Effector CD4-positive, alpha-beta T cell (primary cell): ENCODE results near the gene DRD2.

Experiments
- DNase-seq: peaks from one replicate; pipeline ENCODE4 v3.0.0-alpha.2; 2020

DRD2 gene

DNA sequence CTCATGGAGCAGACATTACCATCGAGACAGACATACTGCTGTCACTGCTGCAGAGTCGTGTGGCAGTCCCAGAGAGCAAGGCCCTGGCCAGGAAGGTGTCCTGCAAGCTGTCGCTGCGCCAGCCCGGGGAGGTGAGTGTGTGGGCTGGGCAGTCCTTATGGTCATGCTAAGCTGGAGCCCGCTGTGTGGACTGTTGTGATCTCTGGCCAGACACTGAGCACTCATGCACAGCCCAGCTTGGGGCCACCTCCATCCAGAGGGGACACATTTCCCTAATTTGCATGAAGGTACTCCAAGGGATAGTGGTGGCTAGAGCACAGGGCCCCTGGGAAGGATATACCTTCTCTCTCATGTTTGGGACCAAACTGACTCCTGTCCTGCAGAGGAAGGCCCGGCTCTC, 78.0 kb downstream of the DRD2 start:
- no peak for DNase-seq

DNA sequence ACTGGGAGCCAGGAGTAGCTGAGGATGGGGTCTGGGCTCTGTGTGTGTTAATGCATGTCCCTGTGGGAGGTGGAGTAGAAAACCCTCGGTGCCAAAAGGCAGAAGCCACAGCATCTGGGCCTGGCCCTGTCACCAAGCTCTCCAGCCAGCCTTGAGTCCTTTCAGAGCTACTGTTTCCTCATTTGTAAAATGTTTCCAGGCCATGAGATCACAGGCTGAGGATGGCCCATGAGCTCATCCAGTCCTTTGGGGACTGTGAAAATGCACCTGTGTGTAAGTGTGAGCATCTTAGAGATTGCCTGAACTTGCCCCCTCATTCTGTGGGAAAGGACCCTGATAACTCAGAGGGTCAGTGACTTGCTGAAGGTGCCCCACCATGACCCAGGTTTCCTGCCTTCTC, 78.5 kb downstream of the DRD2 start:
- DNase-seq: no peak

DNA sequence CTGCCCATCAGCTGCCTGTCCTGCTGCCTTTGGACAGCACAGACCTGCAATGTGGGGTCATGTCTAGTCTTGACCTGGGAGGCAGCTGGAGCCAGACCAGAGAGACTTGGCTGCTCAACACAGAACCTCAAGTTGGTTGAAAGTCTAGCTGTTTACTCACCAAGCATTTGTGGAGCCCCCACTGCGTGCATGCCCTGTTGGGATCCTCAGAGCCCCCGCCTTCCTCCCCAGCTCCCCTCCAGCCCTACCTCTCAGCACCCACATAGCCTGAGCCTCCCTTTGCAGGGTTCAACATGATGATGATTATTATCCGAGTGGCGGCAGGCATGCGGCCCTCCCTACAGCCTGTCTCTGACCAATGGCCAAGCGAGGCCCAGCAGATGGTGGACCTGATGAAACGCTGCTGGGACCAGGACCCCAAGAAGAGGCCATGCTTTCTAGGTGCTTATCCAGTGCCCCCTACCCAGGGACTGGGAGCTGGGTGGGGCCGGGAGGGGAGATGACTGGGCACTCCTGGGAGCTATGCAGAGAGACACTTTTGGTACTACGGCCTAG, 79.3 kb downstream of the DRD2 start:
- DNase-seq: no peak

DNA sequence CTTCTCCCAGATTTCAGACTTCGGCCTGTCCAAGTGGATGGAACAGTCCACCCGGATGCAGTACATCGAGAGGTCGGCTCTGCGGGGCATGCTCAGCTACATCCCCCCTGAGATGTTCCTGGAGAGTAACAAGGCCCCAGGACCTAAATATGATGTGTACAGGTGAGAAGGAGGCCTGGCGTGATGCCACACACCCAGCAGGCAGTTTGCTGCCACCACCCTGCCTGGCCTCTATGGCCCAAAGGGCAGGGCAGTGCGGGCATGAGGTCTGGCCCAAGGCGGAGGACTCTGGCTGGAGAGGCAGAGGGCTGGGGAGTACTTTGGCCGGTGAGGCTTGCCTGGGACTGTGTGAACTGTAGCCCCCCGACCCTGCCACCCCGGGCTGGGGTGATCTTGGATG, 80.3 kb downstream of the DRD2 start:
- DNase-seq: no peak

DNA sequence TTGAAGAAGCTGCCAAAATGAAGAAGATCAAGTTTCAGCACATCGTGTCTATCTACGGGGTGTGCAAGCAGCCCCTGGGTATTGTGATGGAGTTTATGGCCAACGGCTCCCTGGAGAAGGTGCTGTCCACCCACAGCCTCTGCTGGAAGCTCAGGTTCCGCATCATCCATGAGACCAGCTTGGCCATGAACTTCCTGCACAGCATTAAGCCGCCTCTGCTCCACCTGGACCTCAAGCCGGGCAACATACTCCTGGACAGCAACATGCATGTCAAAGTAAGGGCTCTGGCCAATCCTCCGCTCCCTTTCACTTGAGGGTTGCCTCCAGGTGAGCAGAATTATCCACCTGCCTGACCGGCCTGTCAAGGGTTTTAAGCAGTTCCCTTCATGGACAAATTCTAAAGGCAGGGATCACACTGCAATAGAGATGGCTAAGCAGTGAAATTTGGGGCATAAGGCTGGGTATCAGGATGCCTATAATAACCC, 81.7 kb downstream of the DRD2 start:
- DNase-seq: no peak

DNA sequence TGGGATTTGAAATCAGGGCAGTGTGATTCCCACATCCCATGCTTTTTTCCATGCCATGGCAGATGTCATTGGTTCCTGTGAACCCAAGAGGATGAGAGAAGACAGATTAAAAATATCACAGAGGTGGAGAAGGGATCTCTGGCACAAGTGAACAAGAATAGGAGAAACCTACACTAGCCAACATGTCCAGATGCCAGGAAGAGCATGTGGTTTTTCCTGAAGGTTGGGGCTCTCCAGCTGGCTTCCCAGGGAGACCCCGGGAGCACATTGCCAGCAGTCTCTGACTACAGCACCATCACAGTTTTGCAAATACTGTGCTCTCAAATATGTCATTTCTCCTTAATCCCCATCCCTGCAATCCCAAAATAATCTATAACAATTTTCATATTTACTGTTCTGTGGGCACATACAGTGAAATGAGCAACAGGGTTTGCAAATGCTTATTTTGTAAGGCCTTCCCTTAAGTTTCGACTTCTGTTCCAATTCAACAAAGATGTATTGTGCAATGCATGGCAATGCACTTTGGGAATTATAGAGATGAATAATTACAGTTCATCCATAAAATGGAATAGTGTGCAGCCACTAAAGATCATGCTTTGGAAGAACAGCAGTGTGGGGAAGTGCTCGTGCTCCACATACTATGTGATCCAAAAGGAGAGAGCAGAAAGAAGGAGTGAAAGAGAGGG, 82.8 kb downstream of the DRD2 start:
- no peak for DNase-seq

DNA sequence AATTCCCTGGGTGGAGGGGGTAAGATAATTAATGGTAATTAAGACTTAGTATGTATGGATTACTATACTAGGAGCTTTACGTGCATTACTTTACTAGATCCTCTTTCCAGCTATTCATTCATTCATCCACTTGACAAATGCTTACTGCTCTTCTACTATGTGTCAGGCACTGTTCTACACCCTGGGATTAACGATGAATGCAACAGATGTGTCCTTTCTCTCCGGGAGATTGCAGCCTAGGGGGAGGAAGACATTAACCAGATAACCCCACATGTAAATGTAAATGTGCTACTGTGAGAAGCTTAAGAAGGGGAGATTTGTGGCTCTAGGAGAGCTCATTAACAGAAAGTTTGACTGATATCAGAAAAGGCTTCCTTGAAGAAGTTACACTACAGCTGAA, 85.9 kb downstream of the DRD2 start:
- DNase-seq: no peak

DNA sequence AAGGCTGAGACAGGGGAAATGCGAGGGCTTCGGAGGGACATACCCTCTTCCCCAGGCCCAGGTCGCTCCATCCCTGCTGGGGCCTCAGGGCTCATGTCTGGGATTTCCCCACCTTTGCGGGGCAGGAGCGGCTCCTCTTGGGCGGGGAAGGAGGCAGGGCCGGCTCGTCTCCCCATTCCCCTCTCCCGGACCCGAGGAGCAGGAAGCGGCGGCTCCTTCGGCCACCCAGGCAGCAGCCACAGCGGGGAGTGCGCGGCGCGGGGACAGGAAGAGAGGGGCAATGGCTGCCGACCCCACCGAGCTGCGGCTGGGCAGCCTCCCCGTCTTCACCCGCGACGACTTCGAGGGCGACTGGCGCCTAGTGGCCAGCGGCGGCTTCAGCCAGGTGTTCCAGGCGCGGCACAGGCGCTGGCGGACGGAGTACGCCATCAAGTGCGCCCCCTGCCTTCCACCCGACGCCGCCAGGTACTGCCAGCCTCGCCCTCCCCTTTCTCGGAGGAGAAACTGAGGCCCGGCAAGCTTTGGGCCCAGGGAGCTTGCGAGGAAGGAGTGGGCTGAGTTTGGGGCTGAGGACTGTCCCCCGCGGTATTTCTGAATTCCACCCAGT, 87.5 kb downstream of the DRD2 start, which contains the start of gene ANKK1:
TSS of gene ANKK1 (plus strand) at position 175 of the 607 bp plus-strand sequence. CDS start at position 281, 106 bp downstream.
- DNase-seq: no peak

DNA sequence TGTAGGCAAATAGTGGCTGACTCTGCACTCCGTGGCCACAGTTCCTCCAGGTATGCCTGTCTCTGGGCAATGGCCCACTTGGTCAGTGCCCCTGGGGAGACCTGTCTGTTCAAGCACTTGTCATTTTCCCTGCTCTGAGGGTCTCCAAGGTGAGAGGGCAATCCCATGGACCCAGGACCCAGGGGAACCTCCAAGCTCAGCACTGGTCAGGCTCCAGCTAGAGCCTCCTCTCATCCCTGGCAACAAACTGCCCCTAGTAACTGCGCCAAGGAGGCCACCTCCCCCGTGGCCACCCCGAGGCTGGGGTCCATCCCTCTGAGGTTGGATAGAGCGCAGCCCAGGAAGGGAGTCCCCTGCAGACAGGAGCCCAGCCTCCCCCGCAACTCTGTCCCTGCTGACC, 88.3 kb downstream of the DRD2 start:
- no peak for DNase-seq

DNA sequence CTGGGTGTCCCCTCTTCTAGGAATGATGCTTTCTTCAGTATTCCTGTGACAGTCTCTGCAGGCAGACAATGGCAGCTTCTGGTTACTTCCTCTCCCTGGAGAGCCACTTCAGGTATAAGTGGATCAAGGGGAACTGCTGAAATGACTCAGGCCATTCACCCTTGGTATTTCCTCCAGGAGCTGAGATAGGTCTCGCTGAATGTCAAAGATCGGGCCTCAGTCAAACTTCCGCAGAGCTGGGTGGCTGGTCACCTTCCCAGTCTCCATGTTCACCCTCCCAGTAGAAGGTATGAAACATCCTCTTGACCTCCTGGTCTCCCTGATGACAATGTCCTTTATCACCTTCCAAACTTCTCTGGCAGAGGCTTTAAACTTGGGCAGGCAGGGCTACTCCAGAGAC, 89.4 kb downstream of the DRD2 start:
- DNase-seq: no peak

DNA sequence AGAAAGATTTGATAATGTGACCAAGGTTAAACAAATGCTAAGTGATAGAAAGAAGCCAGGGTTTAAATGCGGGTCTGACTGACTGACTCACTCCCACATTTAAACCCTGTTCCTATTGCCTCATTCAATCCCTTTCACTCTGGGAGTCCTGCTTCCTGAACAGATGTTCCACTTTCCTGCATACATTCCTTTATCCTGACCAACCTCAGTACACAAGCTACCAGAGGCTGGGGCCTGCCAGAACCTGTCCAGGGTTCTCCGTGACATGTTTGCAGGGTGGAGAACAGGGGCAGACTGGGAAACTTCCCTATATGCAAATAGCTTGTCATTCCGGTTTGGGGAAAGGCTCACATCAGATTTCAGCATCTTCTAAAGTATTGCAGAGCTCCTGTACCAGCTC, 90.6 kb downstream of the DRD2 start:
- DNase-seq: no peak

DNA sequence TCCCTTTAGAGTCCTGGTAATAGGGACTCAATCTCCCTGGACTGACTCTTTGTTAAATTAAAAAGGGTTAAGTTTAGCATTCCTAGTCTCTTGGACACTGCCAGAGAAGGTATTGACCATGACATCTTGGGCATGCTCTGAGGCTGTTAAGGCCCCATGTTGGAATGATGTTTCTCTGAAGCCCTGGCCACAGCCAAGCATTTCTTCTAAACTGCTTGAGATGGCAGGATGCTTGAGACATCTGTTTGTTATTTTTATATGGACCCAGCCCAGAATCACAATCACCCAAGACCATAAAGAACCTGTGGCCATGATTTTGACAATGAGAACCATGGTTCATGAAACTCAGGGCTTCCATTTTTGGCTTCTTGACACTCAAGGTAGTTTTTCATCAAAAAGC, 93.1 kb downstream of the DRD2 start:
- DNase-seq: no peak

DNA sequence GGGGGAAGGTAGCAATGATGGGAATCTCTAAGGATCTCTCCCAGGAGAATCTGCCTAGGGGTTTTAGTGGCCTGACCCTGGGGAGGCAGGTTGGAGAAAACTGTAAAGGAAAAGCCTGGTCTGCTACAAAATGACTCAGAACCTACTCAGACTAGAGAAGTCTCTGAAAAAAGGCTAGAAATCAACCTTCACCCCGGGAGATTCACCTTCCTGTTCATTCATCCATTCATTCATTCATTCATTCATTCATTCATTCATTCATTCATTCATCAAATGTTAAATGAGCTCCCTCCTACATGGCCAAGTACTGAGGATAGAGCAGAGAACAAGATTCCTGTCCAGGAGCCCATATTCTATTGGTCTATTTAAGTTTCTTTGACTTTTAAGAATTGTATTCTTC, 96.5 kb downstream of the DRD2 start:
- DNase-seq: no peak

DNA sequence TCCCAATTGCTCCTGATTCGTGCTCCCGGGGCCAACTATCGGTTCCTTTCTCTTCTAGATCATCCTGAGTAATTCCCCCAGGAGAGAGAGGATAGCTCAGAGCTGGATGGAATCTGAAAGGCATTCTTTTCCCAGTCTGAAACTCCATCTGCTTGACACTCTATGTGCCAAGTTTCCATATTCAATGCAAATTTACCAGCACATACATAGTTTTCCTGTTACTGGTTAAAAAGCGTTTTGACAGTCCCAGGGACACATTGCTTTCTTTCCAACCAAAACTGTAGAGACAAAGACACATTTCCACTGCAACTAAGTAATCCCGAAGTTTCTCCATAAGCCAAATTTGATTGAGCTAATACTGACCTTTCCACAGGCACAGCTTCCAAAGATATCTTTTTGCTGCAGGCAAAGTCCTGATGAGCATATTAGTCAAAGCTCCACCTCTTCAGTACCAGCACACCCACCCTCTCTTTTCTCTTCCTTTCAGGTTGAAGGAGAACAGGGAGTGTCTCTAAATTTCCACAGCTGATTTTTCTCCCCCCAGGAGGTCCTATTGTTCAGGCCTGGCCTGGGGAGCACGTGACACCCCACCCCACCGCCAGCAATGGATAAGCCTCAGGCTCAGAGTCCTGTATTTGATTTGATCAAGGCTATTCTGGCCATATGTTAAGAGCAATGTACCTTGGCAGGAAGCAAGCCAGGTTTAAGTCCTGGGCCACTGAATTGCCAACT, 97.4 kb downstream of the DRD2 start:
- no peak for DNase-seq

DNA sequence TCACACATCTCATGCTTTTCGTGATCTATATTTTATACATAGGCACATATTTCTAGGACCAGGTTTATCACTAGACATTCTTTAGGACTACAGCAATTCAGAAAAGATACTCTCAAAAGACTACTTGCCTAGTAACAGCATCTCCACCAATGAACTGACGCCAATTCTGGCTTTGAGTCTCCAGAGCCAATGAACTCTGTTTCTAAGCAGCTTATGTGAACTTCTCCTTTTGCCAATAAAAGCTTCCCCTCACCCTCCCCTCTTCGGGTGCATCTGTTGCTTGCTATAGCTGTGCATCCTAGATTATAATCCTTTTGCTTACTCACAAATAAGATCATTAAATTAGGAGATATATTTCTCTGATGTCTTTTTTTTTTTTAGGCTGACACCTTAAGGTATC, 99.0 kb downstream of the DRD2 start:
- no peak for DNase-seq

DNA sequence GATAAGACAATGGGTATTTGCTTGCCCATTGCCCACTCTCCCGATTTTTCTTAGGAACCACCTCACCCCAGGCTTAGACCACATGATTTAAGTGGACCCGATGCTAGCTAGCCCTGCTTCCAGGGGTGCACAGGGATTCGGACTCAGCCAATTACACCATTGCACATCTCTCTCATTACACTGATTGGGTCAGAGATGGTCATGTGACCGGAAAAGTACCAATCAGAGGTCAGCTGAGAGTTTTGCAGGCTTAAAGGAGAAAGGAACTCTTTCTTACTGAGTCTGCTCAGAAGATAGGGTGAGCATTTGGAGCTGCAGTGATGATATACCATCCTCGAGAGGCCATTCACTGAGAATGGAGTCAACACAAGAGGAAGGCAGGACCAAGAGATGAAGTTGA, 99.8 kb downstream of the DRD2 start:
- no peak for DNase-seq

DNA sequence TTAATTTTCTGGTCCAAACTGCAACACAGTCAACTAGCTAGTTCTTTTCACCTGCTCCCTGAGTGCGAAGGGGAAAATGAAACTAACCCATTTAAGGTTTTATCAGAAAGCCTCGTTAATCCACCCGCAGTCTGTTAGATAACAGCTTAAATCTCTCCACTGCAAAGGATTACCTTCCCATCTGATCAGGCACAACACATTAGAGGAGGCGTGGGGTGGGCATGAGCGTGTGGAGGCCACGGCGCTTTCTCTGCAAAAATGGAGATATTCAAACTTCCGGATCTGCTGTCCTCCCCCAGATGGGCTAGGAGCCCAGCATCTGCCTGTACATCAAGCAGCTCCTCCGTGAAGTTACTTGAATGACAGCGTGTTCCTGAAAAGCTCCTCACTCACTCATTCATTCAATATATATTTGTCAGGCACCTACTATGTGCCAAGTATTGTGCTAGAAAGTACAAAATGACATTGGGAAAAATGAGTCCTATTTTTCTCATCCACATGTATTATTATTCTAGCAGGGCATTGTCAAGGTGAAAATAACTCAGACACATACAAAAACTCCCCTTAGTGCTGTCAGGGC, 101.1 kb downstream of the DRD2 start:
- DNase-seq: no peak

DNA sequence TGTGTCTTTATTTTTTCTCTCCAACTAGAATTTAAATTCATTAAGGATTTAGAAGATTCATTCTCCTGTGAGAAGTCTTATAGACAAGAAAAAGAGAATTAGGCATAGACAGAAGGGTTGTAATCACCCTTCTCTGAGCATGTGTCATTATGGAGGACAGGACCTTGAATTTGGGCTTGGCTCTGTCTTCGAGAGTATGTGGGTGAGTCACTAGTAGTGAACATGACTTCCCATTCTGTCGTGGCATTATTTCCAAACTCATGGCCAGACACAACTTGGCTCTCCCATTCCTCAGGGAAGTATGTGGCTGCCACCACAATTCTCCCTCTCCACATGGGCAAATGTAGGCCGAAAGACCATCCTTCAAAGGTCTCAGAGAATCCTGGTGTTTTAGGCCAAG, 101.9 kb downstream of the DRD2 start:
- no peak for DNase-seq

DNA sequence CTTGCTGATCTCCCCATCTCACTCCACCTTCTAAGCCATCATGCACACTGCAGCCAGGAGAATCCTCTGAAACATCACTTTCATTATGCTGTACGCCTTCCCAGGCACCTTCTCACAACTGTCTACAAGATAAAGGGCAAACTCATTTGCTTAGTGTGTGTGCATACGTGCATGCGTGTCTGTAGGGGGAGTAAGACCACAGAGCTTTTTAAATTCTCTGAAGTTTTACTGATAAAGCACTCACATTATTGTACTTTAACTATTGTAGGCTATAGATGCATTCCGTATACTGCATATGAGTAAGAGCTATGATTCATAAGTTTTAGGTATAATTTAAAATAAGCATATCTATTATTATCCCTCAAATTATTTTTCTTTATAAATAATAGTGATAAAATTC, 102.9 kb downstream of the DRD2 start:
- no peak for DNase-seq

DNA sequence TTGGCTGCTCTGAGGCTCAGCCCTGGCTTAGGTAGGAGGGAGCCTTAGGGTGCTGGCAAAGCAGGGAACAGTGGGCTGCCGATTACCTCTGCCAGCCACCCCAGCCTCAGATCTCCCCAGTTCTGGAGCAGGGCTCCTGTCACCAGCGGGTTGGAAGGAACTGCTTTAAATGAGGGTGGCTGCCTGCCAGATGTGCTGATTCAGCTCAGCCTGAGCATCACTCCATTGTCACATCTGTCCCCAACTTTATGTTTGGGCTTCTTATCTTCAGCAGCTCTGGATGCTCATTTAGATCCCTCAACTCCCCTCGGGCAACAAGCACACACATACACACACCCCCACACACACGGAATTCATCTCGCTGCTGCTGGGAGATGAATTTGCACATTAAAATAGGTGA, 104.6 kb downstream of the DRD2 start:
- no peak for DNase-seq

DNA sequence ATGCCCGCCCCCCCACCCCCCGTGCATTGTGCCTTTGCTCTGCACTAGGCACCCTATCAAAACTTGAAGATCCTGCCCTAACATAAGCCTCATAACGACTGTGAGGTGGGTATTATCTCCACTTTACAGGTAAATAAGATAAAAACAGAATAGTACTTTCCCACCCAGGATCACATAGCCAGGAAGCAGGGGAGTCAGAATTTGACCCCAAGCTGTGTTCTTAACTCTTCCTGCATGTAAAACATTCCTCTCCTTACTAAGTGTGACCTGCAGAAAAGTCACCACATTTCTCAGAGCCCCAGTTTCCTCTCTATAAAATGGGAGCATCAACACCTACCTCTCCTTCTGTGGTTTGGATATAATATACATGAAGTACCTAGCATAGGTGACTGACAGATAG, 105.8 kb downstream of the DRD2 start:
- no peak for DNase-seq

DNA sequence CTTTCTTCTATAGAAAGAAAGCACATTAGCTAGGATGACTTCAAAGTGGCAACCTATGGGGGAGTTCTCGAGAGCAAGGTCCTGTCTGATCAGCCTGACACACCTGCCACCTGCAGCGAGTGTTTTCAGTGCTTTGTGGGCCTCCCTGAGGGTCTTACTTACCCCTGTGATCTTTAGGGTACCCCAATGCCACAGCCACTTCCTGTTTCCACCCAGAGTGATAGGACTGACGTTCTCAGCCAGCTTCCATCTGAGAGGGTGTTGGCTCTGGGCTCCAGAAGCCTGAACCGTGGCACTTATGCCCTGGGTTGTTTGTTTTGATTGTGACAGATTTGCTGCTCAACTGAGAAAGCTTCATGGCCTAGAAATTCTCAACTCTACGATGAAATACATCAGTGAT, 109.3 kb downstream of the DRD2 start:
- DNase-seq: no peak

DNA sequence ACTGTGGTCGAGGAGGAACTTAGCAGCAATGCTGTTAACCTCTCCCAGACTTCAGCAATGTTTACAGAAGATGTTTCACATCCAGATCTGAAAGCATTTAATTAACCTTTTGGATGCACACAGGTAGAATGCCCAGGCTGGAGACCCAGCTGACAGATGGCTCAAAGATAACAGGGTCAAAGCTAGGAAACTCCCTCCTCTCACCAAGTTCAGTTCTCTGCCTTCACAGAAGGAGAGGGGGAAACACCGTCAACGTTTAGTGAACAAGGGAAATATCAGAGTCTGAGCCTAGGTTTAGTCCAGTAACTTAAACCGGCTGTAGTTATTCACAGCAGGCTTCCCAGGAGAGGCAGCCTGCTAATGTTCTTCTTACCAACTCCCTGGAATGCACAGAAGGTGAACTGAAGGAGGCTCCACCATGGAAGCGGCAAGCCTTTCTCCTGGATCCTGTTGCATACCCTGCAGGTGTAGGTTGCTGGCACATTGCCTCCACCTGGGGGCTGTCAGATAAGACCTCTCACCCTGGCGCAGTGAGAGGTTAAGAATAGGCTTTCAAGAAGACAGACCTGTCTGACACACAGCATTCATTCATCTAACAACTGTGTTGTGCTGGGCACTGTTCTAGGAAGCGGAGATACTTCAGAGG, 111.1 kb downstream of the DRD2 start:
- DNase-seq: no peak
